Measurements from ENCODE around the gene ERF.

Gene ERF

GRCh38 chr19:42254850-42255765, at the start of gene ERF:
Gene ERF (minus strand): TSS chr19:42255128. CDS start chr19:42254999, 129 bp downstream.
- DNase-seq = peak; percentile 81

GRCh38 chr19:42303876-42304275, 48.9 kb upstream of the ERF start:
- no peak for DNase-seq

- no peak for DNase-seq
Measured at GRCh38 chr19:42303101-42303464, 48.2 kb upstream of the ERF start.

- no peak for DNase-seq
Measured at GRCh38 chr19:42301646-42302203, 46.8 kb upstream of the ERF start, which contains the start of gene PRR19. Gene PRR19 (plus strand): TSS chr19:42302132. CDS start chr19:42309585, 7,453 bp downstream.

GRCh38 chr19:42297039-42297438, 42.1 kb upstream of the ERF start:
- no peak for DNase-seq

GRCh38 chr19:42295831-42296525, 41.0 kb upstream of the ERF start:
- peak; percentile 20 for DNase-seq

GRCh38 chr19:42295342-42295741, 40.4 kb upstream of the ERF start:
- DNase-seq = no peak

GRCh38 chr19:42294471-42295137, 39.7 kb upstream of the ERF start:
- no peak for DNase-seq

GRCh38 chr19:42293948-42294347, 39.0 kb upstream of the ERF start:
- no peak for DNase-seq

GRCh38 chr19:42293540-42293939, 38.6 kb upstream of the ERF start:
- no peak for DNase-seq

- no peak for DNase-seq
Measured at GRCh38 chr19:42292963-42293362, 38.0 kb upstream of the ERF start.

- DNase-seq = no peak
Measured at GRCh38 chr19:42292042-42292960, 37.4 kb upstream of the ERF start.

GRCh38 chr19:42291435-42291810, 36.5 kb upstream of the ERF start:
- DNase-seq = no peak

- DNase-seq = no peak
Measured at GRCh38 chr19:42290523-42291434, 35.9 kb upstream of the ERF start.

- no peak for DNase-seq
Measured at GRCh38 chr19:42290136-42290522, 35.2 kb upstream of the ERF start.

GRCh38 chr19:42289556-42290041, 34.7 kb upstream of the ERF start:
- no peak for DNase-seq

GRCh38 chr19:42288881-42289555, 34.1 kb upstream of the ERF start:
- DNase-seq = no peak

- no peak for DNase-seq
Measured at GRCh38 chr19:42288387-42288786, 33.5 kb upstream of the ERF start.

- DNase-seq = no peak
Measured at GRCh38 chr19:42287827-42288107, 32.8 kb upstream of the ERF start.

GRCh38 chr19:42287017-42287826, 32.3 kb upstream of the ERF start:
- no peak for DNase-seq

Measured in NCI-H774 (cell line).